DOHH2 (cell line): ENCODE results near the gene FAM78A.

Source experiments
- H3F3A ChIP-seq: fragments of 200-600 bp; sonication (generic), shearing (Covaris generic); 2 replicates; pipeline ENCODE4 v1.6.0; 2016; ENCODE audit warnings: antibody characterized with exemption, mild to moderate bottlenecking; ENCODE audit not compliant: control insufficient read depth, insufficient read depth
- H3K27ac ChIP-seq: fragments of 200-600 bp; sonication (generic); 2 replicates; pipeline ENCODE4 v1.5.1; 2014; ENCODE audit warnings: low read depth, mild to moderate bottlenecking, low read length, moderate library complexity
- H3K27me3 ChIP-seq: fragments of 200-600 bp; sonication (generic); 2 replicates; pipeline ENCODE4 v1.6.1; 2014; ENCODE audit warnings: mild to moderate bottlenecking, low read length, mixed read lengths; ENCODE audit not compliant: control insufficient read depth
- H3K36me3 ChIP-seq: fragments of 200-600 bp; sonication (generic); 2 replicates; pipeline ENCODE4 v1.6.1; 2014; ENCODE audit warnings: mild to moderate bottlenecking, low read length, moderate library complexity, mixed read lengths; ENCODE audit not compliant: control insufficient read depth
- H3K4me1 ChIP-seq: fragments of 200-600 bp; sonication (generic); 2 replicates; pipeline ENCODE4 v1.6.1; 2014; ENCODE audit warnings: mild to moderate bottlenecking, low read length, mixed read lengths; ENCODE audit not compliant: control insufficient read depth
- H3K4me2 ChIP-seq: fragments of 200-600 bp; sonication (generic); 2 replicates; pipeline ENCODE4 v1.6.0; 2014; ENCODE audit warnings: mild to moderate bottlenecking, low read length, moderate library complexity
- H3K4me3 ChIP-seq: fragments of 200-600 bp; sonication (generic); 2 replicates; pipeline ENCODE4 v1.5.1; 2014; ENCODE audit warnings: mild to moderate bottlenecking, low read length, mixed read lengths
- H3K79me2 ChIP-seq: fragments of 200-600 bp; sonication (generic); 2 replicates; pipeline ENCODE4 v1.6.1; 2014; ENCODE audit warnings: mild to moderate bottlenecking, low read length, mixed read lengths; ENCODE audit not compliant: control insufficient read depth
- H3K9me2 ChIP-seq: fragments of 200-600 bp; sonication (generic); replicated peaks from 2 replicates; pipeline ENCODE4 v1.6.1; 2014; ENCODE audit warnings: mild to moderate bottlenecking, low read length, mixed read lengths; ENCODE audit not compliant: control insufficient read depth
- H3K9me3 ChIP-seq: fragments of 200-600 bp; sonication (generic); 2 replicates; pipeline ENCODE4 v1.6.1; 2014; ENCODE audit warnings: antibody characterized with exemption, low read length, mixed read lengths; ENCODE audit not compliant: control insufficient read depth, insufficient read depth
- H4K20me1 ChIP-seq: fragments of 200-600 bp; sonication (generic); 2 replicates; pipeline ENCODE4 v1.6.0; 2014; ENCODE audit warnings: low read depth, mild to moderate bottlenecking, antibody characterized with exemption, low read length, moderate library complexity; ENCODE audit not compliant: control insufficient read depth, insufficient read depth
- EZH2phosphoT487 ChIP-seq: fragments of 200-600 bp; sonication (generic); IDR thresholded peaks from 2 replicates; pipeline ENCODE4 v1.6.1; 2017; ENCODE audit warnings: borderline replicate concordance, mild to moderate bottlenecking, antibody characterized with exemption, low read length, moderate library complexity, mixed read lengths
- TF ChIP-seq, protein P1 (sequence below): fragments of 200-600 bp; sonication (generic); IDR thresholded peaks from one replicate; pipeline ENCODE4 v1.5.1; 2014; ENCODE audit warnings: antibody characterized with exemption, mild to moderate bottlenecking, low read depth, low read length; ENCODE audit not compliant: poor library complexity, severe bottlenecking

The FAM78A gene

DNA sequence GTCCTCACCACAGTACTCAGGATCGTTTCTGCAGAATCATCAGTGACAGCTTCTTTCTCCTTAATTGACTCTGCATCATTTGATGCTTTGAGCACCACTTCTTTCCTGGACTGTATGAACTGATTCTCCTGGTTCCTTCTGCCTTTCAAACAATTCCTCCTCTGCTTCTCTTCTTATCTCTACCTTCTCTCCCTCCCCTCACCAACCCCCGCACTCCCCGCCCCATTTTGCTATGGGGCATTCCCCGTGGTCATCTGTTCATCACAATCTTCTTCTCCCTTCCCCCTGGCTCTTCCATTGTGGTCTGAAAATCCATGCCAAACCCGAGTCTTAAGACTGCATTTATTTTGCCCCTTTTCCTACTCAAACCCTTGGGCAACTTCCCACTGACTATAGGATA lies 57.9 kb downstream of the FAM78A start:
- H3K9me3 ChIP-seq, result no peaks in the 10 kb centered on the region
- no peaks in the 10 kb centered on the region for H4K20me1 ChIP-seq
- H3K4me1 ChIP-seq, result no peaks in the 10 kb centered on the region
- no peak for TF ChIP-seq EZH2phosphoT487
- TF ChIP-seq, protein P1, sequence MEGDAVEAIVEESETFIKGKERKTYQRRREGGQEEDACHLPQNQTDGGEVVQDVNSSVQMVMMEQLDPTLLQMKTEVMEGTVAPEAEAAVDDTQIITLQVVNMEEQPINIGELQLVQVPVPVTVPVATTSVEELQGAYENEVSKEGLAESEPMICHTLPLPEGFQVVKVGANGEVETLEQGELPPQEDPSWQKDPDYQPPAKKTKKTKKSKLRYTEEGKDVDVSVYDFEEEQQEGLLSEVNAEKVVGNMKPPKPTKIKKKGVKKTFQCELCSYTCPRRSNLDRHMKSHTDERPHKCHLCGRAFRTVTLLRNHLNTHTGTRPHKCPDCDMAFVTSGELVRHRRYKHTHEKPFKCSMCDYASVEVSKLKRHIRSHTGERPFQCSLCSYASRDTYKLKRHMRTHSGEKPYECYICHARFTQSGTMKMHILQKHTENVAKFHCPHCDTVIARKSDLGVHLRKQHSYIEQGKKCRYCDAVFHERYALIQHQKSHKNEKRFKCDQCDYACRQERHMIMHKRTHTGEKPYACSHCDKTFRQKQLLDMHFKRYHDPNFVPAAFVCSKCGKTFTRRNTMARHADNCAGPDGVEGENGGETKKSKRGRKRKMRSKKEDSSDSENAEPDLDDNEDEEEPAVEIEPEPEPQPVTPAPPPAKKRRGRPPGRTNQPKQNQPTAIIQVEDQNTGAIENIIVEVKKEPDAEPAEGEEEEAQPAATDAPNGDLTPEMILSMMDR, result no peak
- no peaks in the 10 kb centered on the region; the same call in 1 of the 2 replicates for H3F3A ChIP-seq
- H3K4me3 ChIP-seq, result no peak overlapping the region
- H3K4me2 ChIP-seq, result no peak overlapping the region
- no peaks in the 10 kb centered on the region for H3K79me2 ChIP-seq
- no peaks in the 10 kb centered on the region for H3K9me2 ChIP-seq
- no peaks in the 10 kb centered on the region for H3K27me3 ChIP-seq
- H3K36me3 ChIP-seq, result peaks cover 36% of the 10 kb centered on the region
- H3K27ac ChIP-seq, result no peak overlapping the region

DNA sequence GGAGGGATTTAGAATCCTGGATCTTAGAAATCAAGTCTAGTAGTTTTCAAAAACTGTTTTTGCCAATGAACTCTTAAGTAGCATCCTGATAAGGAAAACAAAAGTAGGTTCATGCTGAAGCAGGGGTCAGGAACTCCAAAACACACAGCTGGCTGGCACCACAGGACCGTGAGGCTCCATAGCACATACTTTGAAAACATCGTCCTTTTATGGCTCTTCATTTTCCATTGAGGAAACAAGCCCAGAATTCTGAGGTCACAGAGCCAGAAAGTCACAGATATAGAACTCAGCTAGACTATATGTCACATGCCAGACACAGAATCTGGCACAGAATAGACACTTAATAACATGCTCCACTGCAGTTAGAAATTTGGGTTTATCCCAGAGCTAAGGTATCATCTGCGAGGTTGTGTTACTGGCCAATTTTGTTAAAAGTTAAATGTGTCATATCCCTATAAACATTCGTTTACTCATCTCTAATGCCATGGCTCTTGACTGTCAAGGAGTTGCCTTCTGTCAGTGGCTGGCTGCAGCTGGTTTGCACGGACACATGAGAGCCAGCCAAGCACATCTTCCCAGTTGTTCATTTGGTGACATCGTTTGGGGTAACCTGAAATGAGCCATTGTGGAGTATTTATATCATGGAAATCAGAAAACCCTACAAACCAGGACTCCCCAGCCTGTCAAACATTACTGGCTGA lies 58.8 kb downstream of the FAM78A start:
- H3K79me2 ChIP-seq, result no peaks in the 10 kb centered on the region
- H3F3A ChIP-seq, result no peaks in the 10 kb centered on the region; the same call in 1 of the 2 replicates
- no peaks in the 10 kb centered on the region for H3K9me2 ChIP-seq
- H3K27ac ChIP-seq, result no peak overlapping the region
- H3K9me3 ChIP-seq, result no peaks in the 10 kb centered on the region
- no peaks in the 10 kb centered on the region for H3K4me1 ChIP-seq
- no peak for TF ChIP-seq EZH2phosphoT487
- TF ChIP-seq, protein P1, result no peak
- no peak overlapping the region for H3K4me2 ChIP-seq
- no peaks in the 10 kb centered on the region for H4K20me1 ChIP-seq
- no peak overlapping the region for H3K4me3 ChIP-seq
- peaks cover 36% of the 10 kb centered on the region for H3K36me3 ChIP-seq
- no peaks in the 10 kb centered on the region for H3K27me3 ChIP-seq

DNA sequence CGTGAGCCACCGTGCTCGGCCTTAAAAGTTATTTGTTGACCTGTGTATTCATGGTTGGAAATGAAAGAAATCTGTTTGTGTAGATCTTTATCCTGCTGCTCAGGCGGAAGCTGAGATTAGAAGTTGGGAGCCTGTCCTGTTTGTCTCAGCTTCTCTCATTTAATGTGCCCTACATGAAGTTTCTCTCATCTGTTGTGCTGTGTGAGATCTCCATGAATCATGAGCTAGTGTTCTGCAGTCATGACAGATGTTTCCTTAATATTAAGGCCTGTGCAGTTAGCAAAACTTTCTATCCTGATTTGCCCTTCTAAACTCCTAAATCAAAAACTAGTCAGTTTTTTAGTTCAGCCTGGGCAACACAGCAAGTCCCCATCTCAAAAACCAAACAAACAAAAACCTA lies 59.5 kb downstream of the FAM78A start:
- Histone ChIP-seq H3F3A (no peaks in the 10 kb centered on the region; the same call in 1 of the 2 replicates), H3K9me2 (no peaks in the 10 kb centered on the region), H3K4me3 (no peak overlapping the region), H3K79me2 (no peaks in the 10 kb centered on the region), H3K4me2 (no peak overlapping the region), H3K27ac (no peak overlapping the region), H4K20me1 (no peaks in the 10 kb centered on the region), H3K4me1 (no peaks in the 10 kb centered on the region), H3K36me3 (peaks cover 40% of the 10 kb centered on the region), H3K27me3 (no peaks in the 10 kb centered on the region), H3K9me3 (no peaks in the 10 kb centered on the region)
- TF ChIP-seq EZH2phosphoT487, result no peak
- TF ChIP-seq, protein P1, result no peak
